ENCODE data around the gene PC. TPM values are rescaled to one million over a fixed set of nuclear protein-coding genes. Genes with fewer than 3 reads are reported as not detected.

The PC gene
- total and polyA plus RNA-seq, 9 of the 15 experiments (the other 6 are each of a cell fraction or from before 2014, with no cell fraction given), result 0.94 to 38.0 (median 8.7) TPM

- TF ChIP-seq MGA (IDR thresholded peaks at IDR 0.05) (peak; percentile 80), PHF20 (IDR thresholded peaks at IDR 0.05; ENCODE audit: partially characterized antibody) (peak; percentile 84), NCOR1 (IDR thresholded peaks at IDR 0.05) (peak; percentile 29; the same call in 1 of the 2 replicates), E2F6 (IDR thresholded peaks at IDR 0.05; ENCODE audit: borderline replicate concordance in 1 of 2, extremely low read depth in 1 of 2, insufficient read depth in 1 of 2, insufficient read length in 1 of 2, low read depth in 1 of 2, low read length in 1 of 2, poor library complexity in 1 of 2, severe bottlenecking in 1 of 2) (peak; percentile 70 to 94), TBP (optimal IDR thresholded peaks at IDR 0.05; ENCODE audit: low read depth, low read length) (peak; percentile 70), ZNF146 (CRISPR knock-in tag; IDR thresholded peaks at IDR 0.05; ENCODE audit: unreplicated experiment) (no peak), ZNF263 (CRISPR knock-in tag; IDR thresholded peaks at IDR 0.05; ENCODE audit: borderline replicate concordance) (0 out of 2 replicates have a peak, but pooled peaks have one; percentile 14), SPI1 (IDR thresholded peaks at IDR 0.05; ENCODE audit: borderline replicate concordance, low read depth, low read length) (peak; percentile 84), SP1 (CRISPR knock-in tag; IDR thresholded peaks at IDR 0.05) (peak; percentile 75), GATAD2B (IDR thresholded peaks at IDR 0.05; ENCODE audit: borderline replicate concordance) (0 out of 2 replicates have a peak, but pooled peaks have one; percentile 19), POLR2B (IDR thresholded peaks at IDR 0.05; ENCODE audit: low read depth, partially characterized antibody) (peak; percentile 87), EZH2 (IDR thresholded peaks at IDR 0.05; ENCODE audit: borderline replicate concordance, low read depth, low read length) (no peak), CGGBP1 (CRISPR knock-in tag; IDR thresholded peaks at IDR 0.05) (peak; percentile 53; the same call in 1 of the 2 replicates), HLTF (IDR thresholded peaks at IDR 0.05) (no peak)
These were observed 102.3 kb downstream of the PC start (continued) for GRCh38 chr11:66855574-66856495.
